ENCODE results near the gene FKBP14.

Gene FKBP14

GRCh38 chr7:29996321-29996720 lies 30.2 kb downstream of the FKBP14 start:
- Histone ChIP-seq H3K4me2 (ENCODE audit: low read length) (no peak overlapping the region), H3K9me2 (replicated peaks; ENCODE audit: control insufficient read depth, low read length) (no peaks in the 10 kb centered on the region), H4K20me1 (ENCODE audit: control insufficient read depth, insufficient read depth, low read depth, low read length) (no peaks in the 10 kb centered on the region), H3F3A (ENCODE audit: control insufficient read depth, insufficient read depth) (no peaks in the 10 kb centered on the region), H3K79me2 (ENCODE audit: control insufficient read depth, low read length) (no peaks in the 10 kb centered on the region), H3K27ac (ENCODE audit: low read depth, low read length) (no peak overlapping the region), H3K4me1 (ENCODE audit: control insufficient read depth, low read length) (no peaks in the 10 kb centered on the region), H3K9me3 (ENCODE audit: control insufficient read depth, insufficient read depth, low read length) (peaks cover 7% of the 10 kb centered on the region; the same call in 1 of the 2 replicates), H3K36me3 (ENCODE audit: control insufficient read depth, low read length) (no peaks in the 10 kb centered on the region), H3K4me3 (ENCODE audit: low read length) (no peak overlapping the region), H3K27me3 (ENCODE audit: control insufficient read depth, low read length) (no peaks in the 10 kb centered on the region)
- TF ChIP-seq CTCF (IDR thresholded peaks at IDR 0.05; ENCODE audit: low read depth, low read length, poor library complexity, severe bottlenecking) (no peak), EZH2phosphoT487 (IDR thresholded peaks at IDR 0.05; ENCODE audit: borderline replicate concordance, low read length) (no peak)

GRCh38 chr7:29995652-29996051 lies 30.9 kb downstream of the FKBP14 start:
- no peaks in the 10 kb centered on the region for H3K9me2 ChIP-seq (replicated peaks; ENCODE audit: control insufficient read depth, low read length)
- no peaks in the 10 kb centered on the region for H3K27me3 ChIP-seq (ENCODE audit: control insufficient read depth, low read length)
- no peaks in the 10 kb centered on the region for H3K4me1 ChIP-seq (ENCODE audit: control insufficient read depth, low read length)
- H3K27ac ChIP-seq (ENCODE audit: low read depth, low read length), result no peak overlapping the region
- H3K36me3 ChIP-seq (ENCODE audit: control insufficient read depth, low read length), result no peaks in the 10 kb centered on the region
- TF ChIP-seq EZH2phosphoT487 (IDR thresholded peaks at IDR 0.05; ENCODE audit: borderline replicate concordance, low read length), result no peak
- no peak for TF ChIP-seq CTCF (IDR thresholded peaks at IDR 0.05; ENCODE audit: low read depth, low read length, poor library complexity, severe bottlenecking)
- H4K20me1 ChIP-seq (ENCODE audit: control insufficient read depth, insufficient read depth, low read depth, low read length), result no peaks in the 10 kb centered on the region
- peaks cover 4% of the 10 kb centered on the region; the same call in 1 of the 2 replicates for H3F3A ChIP-seq (ENCODE audit: control insufficient read depth, insufficient read depth)
- H3K4me3 ChIP-seq (ENCODE audit: low read length), result no peak overlapping the region
- H3K9me3 ChIP-seq (ENCODE audit: control insufficient read depth, insufficient read depth, low read length), result peaks cover 7% of the 10 kb centered on the region; the same call in 1 of the 2 replicates
- H3K4me2 ChIP-seq (ENCODE audit: low read length), result no peak overlapping the region
- no peaks in the 10 kb centered on the region for H3K79me2 ChIP-seq (ENCODE audit: control insufficient read depth, low read length)

- Histone ChIP-seq H3K9me2 (replicated peaks; ENCODE audit: control insufficient read depth, low read length) (no peaks in the 10 kb centered on the region), H3K36me3 (ENCODE audit: control insufficient read depth, low read length) (no peaks in the 10 kb centered on the region), H3K4me3 (ENCODE audit: low read length) (no peak overlapping the region), H3K27ac (ENCODE audit: low read depth, low read length) (no peak overlapping the region), H3K79me2 (ENCODE audit: control insufficient read depth, low read length) (peaks cover 20% of the 10 kb centered on the region), H3K4me2 (ENCODE audit: low read length) (no peak overlapping the region), H4K20me1 (ENCODE audit: control insufficient read depth, insufficient read depth, low read depth, low read length) (no peaks in the 10 kb centered on the region), H3K9me3 (ENCODE audit: control insufficient read depth, insufficient read depth, low read length) (peaks cover 7% of the 10 kb centered on the region; the same call in 1 of the 2 replicates), H3K4me1 (ENCODE audit: control insufficient read depth, low read length) (peaks cover 14% of the 10 kb centered on the region), H3F3A (ENCODE audit: control insufficient read depth, insufficient read depth) (peaks cover 9% of the 10 kb centered on the region), H3K27me3 (ENCODE audit: control insufficient read depth, low read length) (no peaks in the 10 kb centered on the region)
- no peak for TF ChIP-seq CTCF (IDR thresholded peaks at IDR 0.05; ENCODE audit: low read depth, low read length, poor library complexity, severe bottlenecking)
- no peak for TF ChIP-seq EZH2phosphoT487 (IDR thresholded peaks at IDR 0.05; ENCODE audit: borderline replicate concordance, low read length)
These were observed 33.4 kb downstream of the FKBP14 start for GRCh38 chr7:29993140-29993539.
